IMR-90 (cell line): ENCODE data around the gene LTBP4. TPM values are rescaled to one million over a fixed set of nuclear protein-coding genes. Genes with fewer than 3 reads are reported as not detected.

Experiments
- ATAC-seq: fragments of 200-7000 bp; cut with Tn5 transposase; 2 replicates; pipeline ENCODE4 v1.9.1; 2020; ENCODE audit warnings: low read depth, mild to moderate bottlenecking, moderate library complexity
- BruUV-seq: library from RNA; stranded (reverse); fragments of 400-500 nt; replicated peaks from 2 replicates; lab custom pipeline; 2021; lab: Mats Ljungman, UMichigan
- CTCF ChIA-PET: fragments of 300-600 bp; formaldehyde crosslinking; extraction: SDS; loops from one replicate; lab custom pipeline; 2021; ENCODE audit warnings: antibody characterized with exemption; lab: Yijun Ruan, JAX
- POLR2A ChIA-PET: fragments of 300-600 bp; sonication (Branson Sonifier 250); formaldehyde crosslinking; loops from one replicate; lab custom pipeline; 2022; ENCODE audit warnings: antibody characterized with exemption; ENCODE audit not compliant: unreplicated experiment; lab: Charles Lee
- DNase-seq: peaks from one replicate; pipeline ENCODE4 v3.0.0; 2013
- H2AFZ ChIP-seq: replicated peaks from 2 replicates; pipeline ENCODE3; 2013; ENCODE audit warnings: low read length, mild to moderate bottlenecking; ENCODE audit not compliant: poor library complexity
- H2AK5ac ChIP-seq: 2 replicates; pipeline ENCODE4 v1.6.1; 2013; ENCODE audit warnings: low read depth, low read length, inconsistent platforms
- H2AK9ac ChIP-seq: replicated peaks from 2 replicates; pipeline ENCODE3; 2013; ENCODE audit warnings: mild to moderate bottlenecking, low read depth, low read length, moderate library complexity; ENCODE audit not compliant: poor library complexity
- H2BK120ac ChIP-seq: 2 replicates; pipeline ENCODE4 v1.6.1; 2013; ENCODE audit warnings: low read depth, low read length, inconsistent platforms
- H2BK15ac ChIP-seq: 3 replicates; pipeline ENCODE4 v1.6.1; 2013; ENCODE audit warnings: low read depth, low read length, inconsistent platforms
- H2BK20ac ChIP-seq: 2 replicates; pipeline ENCODE4 v1.6.1; 2013; ENCODE audit warnings: low read depth, mild to moderate bottlenecking, inconsistent platforms, low read length, moderate library complexity
- H2BK5ac ChIP-seq: 2 replicates; pipeline ENCODE4 v1.6.1; 2013; ENCODE audit warnings: mild to moderate bottlenecking, low read depth, low read length, inconsistent platforms; ENCODE audit not compliant: poor library complexity, severe bottlenecking
- H3K14ac ChIP-seq: replicated peaks from 2 replicates; pipeline ENCODE4 v1.6.1; 2013; ENCODE audit warnings: low read depth, low read length, inconsistent platforms
- H3K18ac ChIP-seq: 2 replicates; pipeline ENCODE4 v1.6.1; 2013; ENCODE audit warnings: low read depth, low read length, control low read depth
- H3K23ac ChIP-seq: 2 replicates; pipeline ENCODE4 v1.6.1; 2013; ENCODE audit warnings: low read depth, low read length, inconsistent platforms
- H3K27ac ChIP-seq: 2 replicates; pipeline ENCODE4 v1.5.1; 2013; ENCODE audit warnings: mild to moderate bottlenecking, control low read depth, low read length; ENCODE audit not compliant: insufficient read depth
- H3K27me3 ChIP-seq: 2 replicates; pipeline ENCODE4 v1.6.1; 2013; ENCODE audit warnings: low read length; ENCODE audit not compliant: control insufficient read depth, insufficient read depth
- H3K36me3 ChIP-seq: 2 replicates; pipeline ENCODE4 v1.6.1; 2013; ENCODE audit warnings: low read length, mixed read lengths; ENCODE audit not compliant: control insufficient read depth, insufficient read depth
- H3K4ac ChIP-seq: 2 replicates; pipeline ENCODE4 v1.6.1; 2013; ENCODE audit warnings: low read depth, low read length, inconsistent platforms
- H3K4me1 ChIP-seq: 2 replicates; pipeline ENCODE4 v1.6.1; 2013; ENCODE audit warnings: low read length, mixed read lengths; ENCODE audit not compliant: control insufficient read depth, insufficient read depth
- H3K4me2 ChIP-seq: 2 replicates; pipeline ENCODE4 v1.6.1; 2013; ENCODE audit warnings: low read depth, mild to moderate bottlenecking, control low read depth, low read length, moderate library complexity
- H3K4me3 ChIP-seq: 2 replicates; pipeline ENCODE4 v1.5.1; 2013; ENCODE audit warnings: low read depth, mild to moderate bottlenecking, control low read depth, low read length, moderate library complexity; ENCODE audit not compliant: insufficient read depth
- H3K56ac ChIP-seq: 2 replicates; pipeline ENCODE4 v1.6.1; 2013; ENCODE audit warnings: low read length, inconsistent platforms; ENCODE audit not compliant: insufficient read depth; ENCODE audit errors: extremely low read depth
- H3K79me1 ChIP-seq, 2 experiments: 2 replicates each; pipeline ENCODE4 v1.6.1; 2013; ENCODE audit warnings: low read length in 2 of 2, inconsistent platforms in 1 of 2, low read depth in 1 of 2
- H3K9ac ChIP-seq: 2 replicates; pipeline ENCODE4 v1.6.1; 2013; ENCODE audit warnings: low read depth, low read length, control low read depth
- H3K9me1 ChIP-seq: 2 replicates; pipeline ENCODE4 v1.6.1; 2013; ENCODE audit warnings: low read length, inconsistent platforms; ENCODE audit not compliant: insufficient read depth
- H3K9me3 ChIP-seq: 2 replicates; pipeline ENCODE4 v1.6.1; 2013; ENCODE audit warnings: low read length; ENCODE audit not compliant: control insufficient read depth, insufficient read depth
- H4K20me1 ChIP-seq: 2 replicates; pipeline ENCODE4 v1.6.1; 2013; ENCODE audit warnings: low read length, inconsistent platforms; ENCODE audit not compliant: insufficient read depth
- H4K5ac ChIP-seq: 2 replicates; pipeline ENCODE4 v1.6.1; 2013; ENCODE audit warnings: mild to moderate bottlenecking, low read depth, low read length, control low read depth
- H4K8ac ChIP-seq, 2 experiments: 2 replicates each; pipeline ENCODE4 v1.6.1; 2013; ENCODE audit warnings: low read depth in 2 of 2, low read length in 2 of 2, control low read depth in 1 of 2, inconsistent platforms in 1 of 2
- H4K91ac ChIP-seq: 2 replicates; pipeline ENCODE4 v1.6.1; 2013; ENCODE audit warnings: low read depth, low read length, inconsistent platforms; ENCODE audit not compliant: insufficient read depth
- CHD1 ChIP-seq: IDR thresholded peaks from 2 replicates; pipeline ENCODE4 v1.6.1; 2012; ENCODE audit warnings: low read depth, low read length, improper control_type of control experiment
- MAFK ChIP-seq: IDR thresholded peaks from 2 replicates; pipeline ENCODE4 v1.6.1; 2012; ENCODE audit warnings: low read depth, low read length, improper control_type of control experiment
- RFX5 ChIP-seq: IDR thresholded peaks from 2 replicates; pipeline ENCODE4 v1.8.0; 2012; ENCODE audit warnings: low read depth, mild to moderate bottlenecking, low read length, moderate library complexity
- WGBS, 2 experiments: methylation state at CpG; one replicate each; pipeline versions ENCODE4 v1.1.5 to v1.1.7; 2013; ENCODE audit warnings: missing lambda C conversion rate in 2 of 2; ENCODE audit not compliant: insufficient read length in 1 of 2; ENCODE audit errors: extremely low coverage in 2 of 2; 5-methylcytosine and 5-hydroxymethylcytosine counted together
- dilution Hi-C: fragments of 300-500 bp; cut with HindIII; formaldehyde crosslinking; loops from one replicate; pipeline ENCODE4 v1.14.3; 2018; ENCODE audit warnings: low sequenced_read_pairs; ENCODE audit not compliant: unreplicated experiment
- in situ Hi-C: fragments of 300-500 bp; cut with MboI; formaldehyde crosslinking; loops from 3 replicates; pipeline ENCODE4 v1.14.3; 2019; ENCODE audit warnings: low sequenced_read_pairs, inconsistent platforms, mixed read lengths
- intact Hi-C: fragments of 100-400 bp; cut with micrococcal nuclease; formaldehyde crosslinking; loops from 2 replicates; pipeline ENCODE4 v1.10.0; 2022
- polyA plus RNA-seq, 3 experiments: library from polyadenylated mRNA; depleted of rRNA; stranded (reverse); fragments of >200 nt; gene quantifications; 2 replicates each; pipeline ENCODE4 v1.2.3, GENCODE V29; 2012; ENCODE audit warnings: low replicate concordance in 1 of 3
- total RNA-seq: library from RNA; depleted of rRNA; stranded (reverse); fragments of >200 nt; gene quantifications from 2 replicates; pipeline ENCODE4 v1.2.3, GENCODE V29; 2012
- TF ChIP-seq, protein P1 (sequence below): conservative IDR thresholded peaks from 2 replicates; pipeline ENCODE4 v1.5.1; 2012; ENCODE audit warnings: mild to moderate bottlenecking, low read depth, low read length, improper control_type of control experiment
- TF ChIP-seq, protein P2 (sequence below): fragments of 150-350 bp; IDR thresholded peaks from 2 replicates; pipeline ENCODE4 v1.6.1; 2017; ENCODE audit warnings: mild to moderate bottlenecking, antibody characterized with exemption, low read length, low read depth
- TF ChIP-seq, protein P3 (sequence below): fragments of 150-350 bp; IDR thresholded peaks from 2 replicates; pipeline ENCODE4 v1.6.1; 2016; ENCODE audit warnings: low read depth, mild to moderate bottlenecking, low read length, moderate library complexity, borderline replicate concordance

Gene LTBP4
- total and polyA plus RNA-seq, 2 of the 4 experiments (the other 2 are of a cell fraction) = 14.7 to 70.3 TPM

DNA sequence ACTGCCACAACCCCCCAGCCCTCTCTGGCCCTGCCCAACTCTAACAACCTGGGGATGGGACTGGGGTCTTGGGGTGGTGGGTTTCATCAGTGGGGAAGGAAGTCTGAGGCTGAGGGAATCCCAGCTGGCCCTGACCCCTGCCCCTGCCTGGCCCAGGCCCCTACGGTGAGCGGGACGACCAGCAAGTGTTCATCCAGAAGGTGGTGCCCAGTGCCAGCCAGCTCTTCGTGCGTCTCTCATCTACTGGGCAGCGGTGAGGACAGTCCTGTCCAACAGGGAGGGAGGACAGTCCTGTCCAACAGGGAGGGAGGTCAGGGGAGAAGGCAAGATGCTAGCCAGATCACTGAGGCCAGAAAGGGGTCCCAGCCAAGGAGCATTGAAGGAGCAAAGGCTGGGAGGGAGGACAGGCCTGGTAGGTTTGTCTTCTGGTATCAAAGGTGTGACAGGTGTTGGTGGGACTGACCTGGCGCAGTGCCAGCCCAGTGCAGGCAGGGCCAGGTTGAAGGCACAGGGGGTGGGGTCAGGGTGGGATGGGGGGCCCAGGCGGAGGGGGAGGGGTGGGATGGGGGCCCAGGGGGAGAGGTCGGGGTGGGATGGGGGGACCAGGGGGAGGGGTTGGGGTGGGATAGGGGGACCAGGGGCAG is 12.1 kb upstream of the LTBP4 start:
- CTCF ChIA-PET = no interaction called here
- intact Hi-C loops = no loop called here
- DNase-seq = no peak

More for the DNA sequence above, 12.1 kb upstream of the LTBP4 start:
- in situ Hi-C loops = no loop called here
- Histone ChIP-seq H3K27me3 (no peaks in the 10 kb centered on the region), H2BK15ac (no peak overlapping the region), H3K18ac (no peak overlapping the region), H2AK5ac (no peak overlapping the region), H4K5ac (no peak overlapping the region), H3K56ac (no peak overlapping the region), H4K8ac (no peak overlapping the region), H3K79me1 (0 out of 4 replicates have a peak, but pooled peaks cover 0 to 4% of the 10 kb centered on the region in 2 experiments), H2BK20ac (no peak overlapping the region), H2BK120ac (no peak overlapping the region), H2AK9ac (no peak overlapping the region), H3K9ac (no peak overlapping the region), H3K14ac (no peak overlapping the region), H3K4me1 (no peaks in the 10 kb centered on the region), H3K27ac (no peak overlapping the region), H4K20me1 (no peaks in the 10 kb centered on the region; the same call in 1 of the 2 replicates), H3K23ac (no peak overlapping the region), H3K36me3 (peaks cover 45% of the 10 kb centered on the region), H2AFZ (no peak overlapping the region), H3K4me3 (no peak overlapping the region), H2BK5ac (no peak overlapping the region), H3K4me2 (no peak overlapping the region), H3K9me1 (peaks cover 4% of the 10 kb centered on the region; the same call in 1 of the 2 replicates), H3K9me3 (no peaks in the 10 kb centered on the region), H4K91ac (no peak overlapping the region), H3K4ac (no peak overlapping the region)
- dilution Hi-C loops = no loop called here
- POLR2A ChIA-PET = no interaction called here
- WGBS, 2 experiments = 90% methylated on average over 6 of the region's 9 CpGs; no CpG with 5 or more reads in 1 of the 2 experiments
- BruUV-seq = no TSS peak
- TF ChIP-seq, protein P1, sequence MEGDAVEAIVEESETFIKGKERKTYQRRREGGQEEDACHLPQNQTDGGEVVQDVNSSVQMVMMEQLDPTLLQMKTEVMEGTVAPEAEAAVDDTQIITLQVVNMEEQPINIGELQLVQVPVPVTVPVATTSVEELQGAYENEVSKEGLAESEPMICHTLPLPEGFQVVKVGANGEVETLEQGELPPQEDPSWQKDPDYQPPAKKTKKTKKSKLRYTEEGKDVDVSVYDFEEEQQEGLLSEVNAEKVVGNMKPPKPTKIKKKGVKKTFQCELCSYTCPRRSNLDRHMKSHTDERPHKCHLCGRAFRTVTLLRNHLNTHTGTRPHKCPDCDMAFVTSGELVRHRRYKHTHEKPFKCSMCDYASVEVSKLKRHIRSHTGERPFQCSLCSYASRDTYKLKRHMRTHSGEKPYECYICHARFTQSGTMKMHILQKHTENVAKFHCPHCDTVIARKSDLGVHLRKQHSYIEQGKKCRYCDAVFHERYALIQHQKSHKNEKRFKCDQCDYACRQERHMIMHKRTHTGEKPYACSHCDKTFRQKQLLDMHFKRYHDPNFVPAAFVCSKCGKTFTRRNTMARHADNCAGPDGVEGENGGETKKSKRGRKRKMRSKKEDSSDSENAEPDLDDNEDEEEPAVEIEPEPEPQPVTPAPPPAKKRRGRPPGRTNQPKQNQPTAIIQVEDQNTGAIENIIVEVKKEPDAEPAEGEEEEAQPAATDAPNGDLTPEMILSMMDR = no peak
- TF ChIP-seq, protein P2, sequence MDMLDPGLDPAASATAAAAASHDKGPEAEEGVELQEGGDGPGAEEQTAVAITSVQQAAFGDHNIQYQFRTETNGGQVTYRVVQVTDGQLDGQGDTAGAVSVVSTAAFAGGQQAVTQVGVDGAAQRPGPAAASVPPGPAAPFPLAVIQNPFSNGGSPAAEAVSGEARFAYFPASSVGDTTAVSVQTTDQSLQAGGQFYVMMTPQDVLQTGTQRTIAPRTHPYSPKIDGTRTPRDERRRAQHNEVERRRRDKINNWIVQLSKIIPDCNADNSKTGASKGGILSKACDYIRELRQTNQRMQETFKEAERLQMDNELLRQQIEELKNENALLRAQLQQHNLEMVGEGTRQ = no peak
- TF ChIP-seq, protein P3, sequence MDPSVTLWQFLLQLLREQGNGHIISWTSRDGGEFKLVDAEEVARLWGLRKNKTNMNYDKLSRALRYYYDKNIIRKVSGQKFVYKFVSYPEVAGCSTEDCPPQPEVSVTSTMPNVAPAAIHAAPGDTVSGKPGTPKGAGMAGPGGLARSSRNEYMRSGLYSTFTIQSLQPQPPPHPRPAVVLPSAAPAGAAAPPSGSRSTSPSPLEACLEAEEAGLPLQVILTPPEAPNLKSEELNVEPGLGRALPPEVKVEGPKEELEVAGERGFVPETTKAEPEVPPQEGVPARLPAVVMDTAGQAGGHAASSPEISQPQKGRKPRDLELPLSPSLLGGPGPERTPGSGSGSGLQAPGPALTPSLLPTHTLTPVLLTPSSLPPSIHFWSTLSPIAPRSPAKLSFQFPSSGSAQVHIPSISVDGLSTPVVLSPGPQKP = no peak
- no peak for TF ChIP-seq MAFK
- no peak for TF ChIP-seq CHD1
- no peak for TF ChIP-seq RFX5
- no peak for ATAC-seq
